Stimulated activated naive CD4-positive, alpha-beta T cell (primary cell): ENCODE measurements around the gene TMEM170B.
A peak's percentile ranks its signal among the peaks of the same experiment; 100 is the strongest.
"Not testable (repeated sequence)": the region's sequence is repeated elsewhere in the genome, so short reads cannot be mapped to it uniquely, and the experiment has no call there.

Experiments
- DNase-seq, 6 experiments: peaks; one replicate each; lab custom pipeline; 2025; lab: John Stamatoyannopoulos, UW

Gene TMEM170B

DNA sequence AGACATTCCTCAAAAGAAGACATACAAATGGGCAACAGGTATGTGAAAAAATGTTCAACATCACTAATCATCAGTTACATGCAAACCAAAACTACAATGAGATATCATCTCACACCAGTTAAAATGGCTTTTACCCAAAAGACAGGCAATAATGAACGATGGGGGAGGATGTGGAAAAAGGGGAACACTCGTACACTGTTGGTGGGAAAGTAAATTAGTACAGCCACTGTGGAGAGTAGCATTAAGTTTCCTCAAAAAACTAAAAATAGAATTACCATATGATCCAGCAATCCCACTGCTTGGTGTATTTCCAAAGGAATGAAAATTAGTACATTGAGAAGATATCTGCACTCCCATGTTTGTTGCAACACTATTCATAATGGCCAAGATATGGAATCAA lies 8.6 kb upstream of the TMEM170B start:
- DNase-seq: no peak

DNA sequence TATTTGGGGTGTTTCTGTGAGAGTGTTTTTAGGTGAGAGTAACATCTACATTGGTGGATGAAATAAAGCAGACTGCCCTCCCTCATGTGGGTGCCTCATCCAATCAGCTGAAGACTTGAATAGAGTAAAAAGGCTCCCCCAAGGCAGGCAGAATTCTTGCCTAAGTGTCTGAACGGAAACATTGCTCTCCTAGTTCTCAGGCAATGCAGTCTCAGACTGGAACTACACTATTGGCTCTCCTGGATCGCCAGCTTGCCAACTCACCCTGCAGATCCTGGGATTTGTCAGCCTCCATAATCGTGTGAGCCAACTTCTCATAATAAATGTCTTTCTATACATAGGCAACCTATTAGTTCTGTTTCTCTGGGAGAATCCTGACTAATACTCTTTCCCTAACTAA lies 5.5 kb upstream of the TMEM170B start:
- no peak for DNase-seq

DNA sequence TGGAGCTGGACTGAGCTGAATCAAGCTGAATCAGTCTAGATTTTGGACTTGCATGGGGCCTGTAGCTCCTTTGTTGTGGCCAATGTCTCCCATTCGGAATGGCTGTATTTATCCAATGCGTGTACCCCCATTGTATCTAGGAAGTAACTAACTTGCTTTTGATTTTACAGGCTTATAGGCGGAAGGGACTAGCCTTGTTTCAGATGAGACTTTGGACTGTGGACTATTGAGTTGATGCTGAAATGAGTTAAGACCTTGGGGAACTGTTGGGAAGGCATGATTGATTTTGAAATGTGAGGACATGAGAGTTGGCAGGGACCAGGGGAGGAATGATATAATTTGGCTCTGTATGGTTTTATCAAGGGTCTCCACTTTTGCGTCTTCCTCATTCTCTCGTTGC lies 3.0 kb upstream of the TMEM170B start:
- no peak for DNase-seq

DNA sequence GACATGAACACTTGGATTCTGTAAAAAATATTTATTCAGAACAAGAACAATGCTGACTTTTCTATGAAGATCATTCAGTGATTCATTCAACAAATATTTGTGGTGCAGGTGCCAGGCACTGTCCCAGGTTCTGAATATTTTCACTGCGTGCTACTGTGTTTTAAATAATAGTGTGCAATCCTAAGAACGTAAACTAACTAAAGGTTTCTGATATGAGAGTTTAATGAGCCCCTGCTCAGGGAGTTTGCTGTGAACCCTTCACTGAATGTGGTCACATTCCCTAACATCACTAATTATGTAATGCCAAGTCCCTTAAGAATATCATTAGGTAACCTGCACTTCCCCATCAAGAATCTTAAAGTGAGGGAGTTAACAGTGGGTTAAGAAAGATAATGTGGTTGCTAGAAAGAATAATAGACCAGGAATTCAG lies 1.7 kb upstream of the TMEM170B start:
- DNase-seq: no peak

DNA sequence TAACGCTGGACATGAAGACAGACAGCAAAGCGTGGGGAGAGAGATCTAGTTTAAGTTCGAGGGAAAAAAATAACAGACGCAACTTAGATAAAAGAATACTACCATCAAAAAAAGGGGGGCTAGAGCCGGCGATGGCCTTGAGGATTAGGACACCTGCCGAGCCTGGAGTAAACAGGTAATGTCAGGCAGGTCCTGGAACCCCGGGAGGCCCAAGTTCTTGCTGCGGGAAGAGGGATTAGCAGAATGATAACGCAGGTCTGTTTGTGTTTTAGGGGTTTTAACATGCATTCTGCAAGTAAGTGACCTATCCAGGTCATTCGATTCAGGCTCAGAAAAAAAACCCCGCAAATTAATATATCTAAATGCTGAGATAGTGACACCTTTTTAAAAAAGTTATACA lies 754 bp upstream of the TMEM170B start:
- peak in 2 of 6 experiments; percentile 1 to 24 for DNase-seq

DNA sequence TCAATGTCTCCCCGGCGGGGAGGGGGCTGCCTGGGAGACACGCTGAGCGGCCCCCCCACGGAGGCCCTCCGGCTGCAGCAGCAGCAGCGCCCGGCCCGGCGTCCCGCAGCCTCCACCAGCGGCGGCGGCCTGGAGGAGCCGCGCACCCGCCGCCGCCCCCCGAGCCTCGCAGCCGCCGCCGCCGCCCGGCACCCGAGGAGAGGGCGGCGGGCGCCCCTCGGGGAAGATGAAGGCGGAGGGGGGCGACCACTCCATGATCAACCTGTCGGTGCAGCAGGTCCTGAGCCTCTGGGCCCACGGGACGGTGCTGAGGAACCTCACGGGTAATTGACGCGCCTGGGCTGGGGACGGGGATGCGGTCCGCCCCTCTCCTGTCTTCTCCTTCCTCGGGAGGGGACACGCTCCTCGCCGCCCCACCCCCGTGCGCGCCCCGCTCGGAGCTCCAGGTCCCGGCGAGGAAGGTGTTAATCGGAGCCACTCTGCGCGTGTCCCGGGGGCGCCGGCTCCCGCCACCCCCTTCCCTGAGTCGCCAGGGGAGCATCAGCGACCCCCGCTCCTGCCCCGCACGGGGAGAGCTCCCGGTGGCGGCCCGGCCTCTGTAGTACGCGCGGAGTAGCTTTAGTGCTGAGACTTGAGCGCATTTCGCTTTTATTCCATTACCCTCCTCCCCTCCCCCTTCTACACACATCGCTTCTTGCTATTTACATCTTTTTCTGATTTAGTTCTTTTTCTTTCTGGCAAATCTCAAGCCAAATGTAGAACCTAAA lies 686 bp downstream of the TMEM170B start:
- DNase-seq: peak in 5 of 6 experiments; percentile 20 to 47 (median 43)

DNA sequence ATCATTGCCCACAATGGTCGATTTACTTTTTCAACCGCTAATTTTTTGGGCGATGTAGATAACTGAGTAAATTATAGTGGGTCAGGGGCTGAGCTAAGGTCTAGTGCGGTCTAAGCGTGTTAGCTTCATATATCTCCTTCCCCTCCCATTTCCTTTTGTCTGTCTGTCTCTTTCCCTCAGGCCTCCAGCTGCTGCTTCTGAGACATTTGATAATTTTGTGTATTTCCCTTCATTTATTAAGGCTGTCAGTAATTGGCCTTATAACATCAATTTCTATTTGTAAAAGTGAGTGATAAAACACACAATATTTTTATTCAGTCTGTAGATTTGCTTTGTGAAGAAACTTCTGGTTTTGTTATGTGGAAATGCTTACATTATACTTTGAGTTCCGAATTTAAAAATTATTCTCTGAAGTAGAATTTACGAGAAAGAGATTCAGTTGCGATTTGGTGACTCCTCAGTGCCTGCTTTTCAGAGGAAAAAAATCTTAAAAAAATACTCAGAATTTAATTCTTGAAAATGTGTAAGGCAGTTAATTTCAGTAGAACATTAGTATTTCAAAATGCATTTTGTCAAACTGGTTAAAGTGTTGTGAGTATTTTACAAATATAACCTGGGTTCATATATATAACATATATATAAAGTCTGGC lies 1.4 kb downstream of the TMEM170B start:
- DNase-seq: no peak

DNA sequence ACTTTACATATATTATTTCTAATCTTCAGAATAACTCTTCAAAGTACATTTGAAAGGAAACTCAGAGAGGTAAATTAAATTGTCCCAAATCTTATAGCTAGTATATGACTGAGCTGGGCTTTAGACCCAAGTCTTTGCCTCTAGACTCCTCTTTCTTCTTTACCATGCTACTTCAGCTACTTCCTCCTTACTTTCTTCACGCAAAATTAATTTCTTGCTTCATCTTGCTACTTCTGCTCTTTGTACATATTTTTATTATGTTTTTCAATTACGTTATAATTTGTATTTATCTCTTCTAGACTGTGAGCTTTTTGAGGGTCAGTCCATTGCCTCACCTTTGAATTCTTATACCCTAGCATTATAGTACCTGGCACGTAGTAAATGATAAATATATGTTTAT lies 5.3 kb downstream of the TMEM170B start:
- no peak for DNase-seq

DNA sequence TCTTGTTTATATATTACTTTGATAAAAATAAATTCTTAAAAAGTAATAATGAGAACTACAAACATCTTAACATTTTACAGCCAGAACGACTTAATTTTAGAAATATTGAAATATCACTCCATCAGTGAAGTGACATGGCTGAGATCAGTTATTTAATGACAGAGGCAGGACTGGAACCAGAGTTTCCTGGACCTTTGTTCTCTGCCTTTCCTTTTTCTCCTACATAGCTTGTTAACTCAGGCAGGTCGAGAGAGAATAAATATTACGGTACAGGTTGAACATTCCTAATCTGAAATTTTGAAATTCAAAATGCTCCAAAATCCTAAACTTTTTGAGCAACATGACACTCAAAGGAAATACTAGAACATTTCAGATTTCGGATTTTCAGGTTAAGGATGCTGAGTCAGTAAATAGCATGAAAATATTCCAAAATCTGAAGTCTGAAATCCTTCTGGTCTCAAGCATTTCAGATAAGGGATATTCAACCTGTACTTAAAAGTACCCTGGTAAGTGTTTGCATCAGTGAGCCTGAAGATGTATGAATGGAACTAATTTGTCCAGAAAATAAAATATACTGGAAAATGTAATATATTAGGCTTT lies 6.5 kb downstream of the TMEM170B start:
- no peak for DNase-seq

DNA sequence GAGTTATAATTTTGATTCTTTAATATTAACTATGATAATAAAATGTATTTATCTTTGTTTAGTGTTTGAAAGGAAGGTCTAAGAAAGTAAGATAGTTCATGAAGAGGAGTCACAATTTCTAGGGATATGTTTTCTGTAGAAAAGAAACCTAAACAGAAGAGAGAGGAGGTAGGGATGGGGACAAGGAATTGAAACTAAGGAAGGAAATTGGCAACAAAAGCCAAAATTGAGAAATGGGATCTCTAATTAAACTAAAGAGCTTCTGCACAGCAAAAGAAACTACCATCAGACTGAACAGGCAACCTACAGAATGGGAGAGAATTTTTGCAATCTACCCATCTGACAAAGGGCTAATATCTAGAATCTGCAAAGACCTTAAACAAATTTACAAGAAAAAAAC lies 10.3 kb downstream of the TMEM170B start:
- DNase-seq: not testable (repeated sequence)

DNA sequence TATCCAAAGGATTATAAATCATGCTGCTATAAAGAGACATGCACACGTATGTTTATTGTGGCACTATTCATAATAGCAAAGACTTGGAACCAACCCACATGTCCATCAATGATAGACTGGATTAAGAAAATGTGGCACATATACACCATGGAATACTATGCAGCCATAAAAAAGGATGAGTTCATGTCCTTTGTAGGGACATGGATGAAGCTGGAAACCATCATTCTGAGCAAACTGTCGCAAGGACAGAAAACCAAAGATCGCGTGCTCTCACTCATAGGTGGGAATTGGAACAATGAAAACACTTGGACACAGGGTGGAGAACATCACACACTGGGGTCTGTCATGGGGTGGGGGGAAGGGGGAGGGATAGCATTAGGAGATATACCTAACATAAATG lies 11.0 kb downstream of the TMEM170B start:
- DNase-seq: not testable (repeated sequence)

DNA sequence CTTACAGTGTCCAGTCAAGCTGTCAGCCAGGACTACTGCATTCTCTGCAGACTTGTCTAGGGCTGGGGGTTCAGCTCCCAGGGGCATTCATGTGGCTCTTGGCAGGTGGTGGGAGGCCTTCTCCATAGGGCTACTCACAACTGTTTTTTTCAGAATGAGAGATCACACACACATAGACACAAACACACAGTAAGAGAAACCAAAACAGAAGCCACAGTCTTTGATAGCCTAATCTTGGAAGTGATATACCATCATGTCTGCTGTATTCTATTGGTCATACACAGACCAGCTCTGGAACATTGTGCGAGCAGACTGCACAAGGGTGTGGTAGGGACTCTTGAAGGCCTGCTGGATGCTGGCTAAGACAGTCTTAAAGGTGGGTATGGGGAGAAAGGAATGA lies 13.5 kb downstream of the TMEM170B start:
- no peak for DNase-seq

DNA sequence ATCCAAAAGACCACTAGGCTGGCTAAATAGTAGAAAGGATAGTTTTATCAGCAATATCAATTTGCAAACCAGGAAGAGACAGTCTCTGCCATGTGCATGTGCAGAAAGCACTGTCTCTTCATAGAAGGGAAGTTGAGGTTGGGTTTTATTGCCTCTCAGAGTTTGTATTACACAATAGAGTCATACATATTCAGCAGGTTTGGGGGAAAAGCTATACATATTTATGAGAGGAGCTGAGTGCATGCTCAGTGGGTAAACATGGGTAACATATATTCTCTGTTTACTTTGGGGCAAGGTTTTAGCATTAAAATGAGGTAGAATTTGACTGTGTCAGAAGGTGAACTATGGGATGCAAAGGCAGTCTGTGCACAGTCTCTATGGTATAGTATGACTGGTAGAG lies 14.9 kb downstream of the TMEM170B start:
- DNase-seq: no peak

DNA sequence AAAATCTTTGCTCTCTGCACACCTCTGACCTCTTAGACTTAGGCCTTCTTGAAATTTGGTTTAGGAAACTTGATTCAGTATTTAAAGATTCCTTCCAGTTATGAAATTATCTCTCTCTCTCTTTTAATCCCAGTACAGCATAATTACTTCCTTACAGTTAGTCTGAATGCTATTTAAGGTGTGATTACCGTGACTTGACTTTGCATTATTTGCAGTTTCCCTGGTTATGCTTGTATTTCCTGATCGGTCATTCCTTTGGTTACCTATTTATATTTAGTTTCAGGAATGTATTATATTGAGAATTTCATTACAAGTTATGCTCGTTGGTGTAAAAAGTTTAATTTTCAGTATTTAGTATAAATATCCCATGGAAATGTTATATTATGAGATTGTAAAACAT lies 16.3 kb downstream of the TMEM170B start:
- no peak for DNase-seq

DNA sequence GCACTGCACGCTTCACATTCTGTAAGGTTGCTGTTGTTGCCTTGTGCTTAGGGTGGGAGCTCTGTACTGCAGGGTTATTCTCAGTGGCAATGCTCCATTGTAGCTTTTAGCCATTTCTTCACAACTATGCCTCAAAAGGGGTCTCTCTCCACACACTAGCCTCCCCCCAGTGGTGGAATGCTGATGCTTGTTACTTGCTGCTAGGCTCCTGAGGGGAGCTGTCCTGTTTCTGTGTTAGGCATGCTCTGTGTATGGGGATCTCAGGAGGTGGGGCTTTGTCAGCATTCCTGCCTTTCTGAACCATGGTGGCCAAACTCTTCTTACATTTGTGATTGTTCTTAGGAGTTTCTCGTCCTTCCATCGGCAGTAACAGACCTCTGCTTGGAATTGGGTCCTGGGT lies 18.8 kb downstream of the TMEM170B start:
- no peak for DNase-seq

DNA sequence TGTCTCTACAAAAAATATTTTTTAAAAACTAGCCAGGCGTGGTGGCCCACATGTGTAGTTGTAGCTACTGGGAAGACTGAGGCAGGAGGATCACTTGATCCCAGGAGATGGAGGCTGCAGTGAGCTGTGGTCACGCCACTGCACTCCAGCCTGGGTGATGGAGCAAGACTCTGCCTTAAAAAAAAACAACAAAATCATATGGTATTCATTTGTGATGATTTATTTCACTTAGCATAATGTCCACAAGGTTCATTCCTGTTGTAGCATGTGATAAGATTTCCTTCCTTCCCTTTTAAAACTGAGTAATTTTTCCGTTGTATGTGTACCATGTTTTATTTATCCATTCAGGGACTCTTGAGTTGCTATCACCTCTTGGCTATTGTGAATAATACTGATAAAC lies 26.2 kb downstream of the TMEM170B start:
- DNase-seq: no peak

DNA sequence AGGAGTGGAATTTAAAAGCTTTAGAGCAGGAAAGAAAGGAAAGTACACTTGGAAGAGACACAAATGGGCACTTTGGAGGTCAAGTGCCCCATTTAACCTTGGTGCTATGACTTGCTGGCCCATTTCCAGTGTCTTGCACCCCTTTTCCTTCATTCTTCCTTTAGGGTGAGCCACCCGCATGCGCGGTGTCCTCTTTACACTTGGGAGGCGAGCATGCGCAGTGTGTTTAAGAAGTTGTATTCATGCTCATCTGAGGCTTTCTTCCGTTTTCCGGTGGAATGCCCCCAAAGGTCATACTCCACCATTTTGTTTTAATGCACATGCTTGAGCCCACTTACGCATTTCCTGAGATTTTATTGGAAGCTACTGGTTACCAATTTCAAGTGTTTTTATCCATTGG lies 29.1 kb downstream of the TMEM170B start:
- no peak for DNase-seq

DNA sequence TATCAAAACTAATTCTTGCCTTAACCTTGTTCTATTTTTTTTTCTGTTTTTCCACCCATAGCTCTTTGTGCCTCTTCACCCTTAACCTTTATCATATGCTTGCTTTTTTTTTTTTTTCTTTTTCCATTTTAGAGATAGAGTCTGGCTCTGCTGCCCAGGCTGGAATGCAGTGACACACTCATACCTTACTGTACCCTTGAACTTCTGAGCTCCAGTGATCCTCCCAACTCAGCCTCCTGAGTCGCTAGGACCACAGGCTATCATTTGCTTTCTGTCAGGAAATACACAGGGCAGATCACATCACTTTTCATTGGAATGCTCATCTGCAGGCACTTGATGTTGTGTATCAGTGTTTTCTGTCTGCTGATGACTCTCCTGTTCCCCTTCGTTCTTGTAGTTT lies 33.5 kb downstream of the TMEM170B start:
- no peak for DNase-seq

DNA sequence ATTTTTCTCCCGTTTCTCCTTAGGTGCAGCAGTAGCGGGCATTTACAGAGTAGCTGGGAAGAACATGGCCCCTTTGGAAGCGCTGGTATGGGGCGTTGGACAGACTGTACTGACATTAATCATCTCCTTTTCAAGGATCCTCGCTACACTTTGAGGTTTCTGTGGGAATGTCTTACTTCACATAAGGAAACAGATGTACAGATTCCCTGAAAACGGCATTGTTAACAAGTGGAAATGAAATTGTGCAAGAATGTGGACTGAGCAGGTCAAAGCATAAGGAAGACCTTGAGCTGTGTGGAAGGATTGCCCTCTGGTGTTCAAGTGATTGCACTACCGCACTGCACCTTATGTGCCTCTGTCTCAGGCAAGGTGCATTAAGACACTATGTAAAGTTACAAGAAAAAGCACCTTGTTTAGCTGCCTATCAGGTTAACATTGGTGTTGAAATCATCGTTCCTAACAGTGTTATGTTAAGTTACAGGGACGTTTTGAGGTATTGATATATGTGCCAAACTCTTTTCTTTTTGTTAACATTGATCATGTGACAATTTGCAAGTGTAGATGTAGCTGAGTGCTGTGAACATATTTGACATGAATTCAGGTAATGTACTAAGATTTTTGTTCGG lies 38.0 kb downstream of the TMEM170B start:
- peak in 5 of 6 experiments; percentile 6 to 54 (median 15) for DNase-seq

DNA sequence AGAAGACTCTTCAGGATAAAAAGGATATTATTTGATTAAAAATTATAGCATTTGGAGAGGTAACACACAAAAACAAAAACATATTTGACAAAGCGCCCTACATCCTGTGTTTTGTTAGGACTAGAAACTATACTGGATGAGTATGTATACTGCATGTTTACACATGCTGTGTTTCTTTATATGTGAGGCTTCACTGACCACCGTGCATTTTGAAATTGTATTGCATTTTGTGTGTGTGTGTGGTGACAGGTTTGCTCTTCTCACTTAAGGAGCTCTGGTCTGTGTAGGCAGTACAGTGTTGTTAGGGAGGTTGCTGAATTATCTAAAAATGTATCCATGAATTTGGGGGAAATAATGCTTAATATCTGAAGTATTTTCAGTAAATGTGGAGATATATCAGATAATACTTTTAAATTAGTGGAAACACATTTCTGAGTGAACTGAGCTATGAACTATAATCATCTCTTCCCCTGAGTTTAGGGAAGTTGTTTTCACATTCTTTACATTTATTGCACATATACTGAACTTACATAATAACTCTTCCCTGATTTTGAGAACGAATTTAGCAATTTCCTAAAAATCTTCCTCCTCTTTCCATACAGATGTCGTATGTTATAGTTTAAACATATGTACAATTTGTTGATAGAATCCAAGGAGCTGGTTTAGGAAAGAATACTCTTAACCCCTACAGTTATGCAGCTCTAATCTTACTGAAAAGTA lies 43.3 kb downstream of the TMEM170B start:
- DNase-seq: no peak

DNA sequence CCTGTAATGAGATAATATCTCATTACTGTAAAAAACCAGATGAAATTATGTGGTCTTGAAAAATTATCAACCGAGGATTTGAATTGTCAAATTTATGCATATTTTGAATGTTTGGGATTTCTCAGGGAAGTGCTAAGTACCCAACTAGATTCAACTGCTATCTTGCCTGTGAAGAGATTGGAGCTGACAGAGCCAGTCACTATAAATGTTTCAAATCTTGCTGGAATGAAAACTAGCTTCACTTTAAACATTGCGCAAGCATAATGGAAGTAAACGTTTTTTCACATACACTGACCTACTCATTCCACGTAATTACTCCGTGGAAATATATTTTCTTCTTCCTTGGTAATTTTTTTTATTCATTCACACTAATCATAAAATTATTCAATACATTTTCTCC lies 46.7 kb downstream of the TMEM170B start:
- DNase-seq: no peak

DNA sequence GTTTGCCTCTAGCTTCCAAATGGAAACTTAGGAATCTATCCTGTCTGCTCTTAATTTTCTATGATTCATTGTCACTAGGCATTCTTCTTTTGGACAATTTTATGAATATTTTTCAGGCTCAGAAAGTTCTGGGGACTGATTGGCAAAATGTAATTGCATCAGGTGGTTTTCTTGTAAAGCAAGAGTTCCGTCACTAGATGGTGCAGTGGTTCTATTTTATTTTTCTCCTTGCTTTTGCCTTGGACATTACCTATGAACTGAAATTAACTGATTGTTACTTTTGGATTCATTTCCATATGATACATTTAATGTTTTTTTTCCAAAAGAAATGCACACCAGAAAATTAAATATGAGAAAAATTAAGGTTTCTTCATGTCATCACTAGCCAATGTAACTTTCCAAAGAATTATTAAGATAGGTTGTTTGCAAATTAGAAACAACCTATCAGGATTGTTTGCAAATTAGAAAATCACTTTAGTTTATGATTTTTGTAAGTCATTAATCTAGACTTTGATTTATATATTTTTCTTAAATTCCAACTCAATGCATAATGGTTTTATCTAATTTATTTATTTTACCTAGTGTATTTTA lies 48.0 kb downstream of the TMEM170B start:
- DNase-seq: peak in 2 of 6 experiments; percentile 14 to 18
